Measurements from ENCODE around the gene RHBDL1. TPM values are rescaled to one million over a fixed set of nuclear protein-coding genes. Genes with fewer than 3 reads are reported as not detected.

RHBDL1 gene
- total RNA-seq, 1 experiment from 2014 or later = 1.7 TPM

- Histone ChIP-seq H3K9me3 (ENCODE audit: low read length) (no peaks in the 10 kb centered on the region), H2AFZ (ENCODE audit: low read length) (peak within 1 kb of the TSS; percentile 74), H3K79me2 (ENCODE audit: low read length) (peaks cover 40% of the 10 kb centered on the region), H3K9me2 (replicated peaks; ENCODE audit: low read length) (no peaks in the 10 kb centered on the region), H3K9ac (ENCODE audit: low read length) (peak within 1 kb of the TSS; percentile 67), H3K4me3 (ENCODE audit: low read length) (peak within 1 kb of the TSS; percentile 81), H3F3A (ENCODE audit: low read length, unreplicated experiment) (no peaks in the 10 kb centered on the region), H3K27ac (ENCODE audit: low read length) (peak within 1 kb of the TSS; percentile 29), H3K4me2 (ENCODE audit: low read length) (peak within 1 kb of the TSS; percentile 93), H3K4me1 (ENCODE audit: insufficient read depth, low read length) (peaks cover 34% of the 10 kb centered on the region), H3K27me3 (ENCODE audit: low read length) (no peaks in the 10 kb centered on the region), H4K20me1 (ENCODE audit: low read length) (no peaks in the 10 kb centered on the region), H3K36me3 (ENCODE audit: low read depth, low read length) (no peaks in the 10 kb centered on the region)
- peak; percentile 58 for ATAC-seq
- CTCF ChIA-PET = no interaction called here
- no TSS peak for BruUV-seq (replicated peaks)
- no peak for TF ChIP-seq EZH2phosphoT487 (IDR thresholded peaks at IDR 0.05; ENCODE audit: borderline replicate concordance, low read length)
- TF ChIP-seq, protein P1, sequence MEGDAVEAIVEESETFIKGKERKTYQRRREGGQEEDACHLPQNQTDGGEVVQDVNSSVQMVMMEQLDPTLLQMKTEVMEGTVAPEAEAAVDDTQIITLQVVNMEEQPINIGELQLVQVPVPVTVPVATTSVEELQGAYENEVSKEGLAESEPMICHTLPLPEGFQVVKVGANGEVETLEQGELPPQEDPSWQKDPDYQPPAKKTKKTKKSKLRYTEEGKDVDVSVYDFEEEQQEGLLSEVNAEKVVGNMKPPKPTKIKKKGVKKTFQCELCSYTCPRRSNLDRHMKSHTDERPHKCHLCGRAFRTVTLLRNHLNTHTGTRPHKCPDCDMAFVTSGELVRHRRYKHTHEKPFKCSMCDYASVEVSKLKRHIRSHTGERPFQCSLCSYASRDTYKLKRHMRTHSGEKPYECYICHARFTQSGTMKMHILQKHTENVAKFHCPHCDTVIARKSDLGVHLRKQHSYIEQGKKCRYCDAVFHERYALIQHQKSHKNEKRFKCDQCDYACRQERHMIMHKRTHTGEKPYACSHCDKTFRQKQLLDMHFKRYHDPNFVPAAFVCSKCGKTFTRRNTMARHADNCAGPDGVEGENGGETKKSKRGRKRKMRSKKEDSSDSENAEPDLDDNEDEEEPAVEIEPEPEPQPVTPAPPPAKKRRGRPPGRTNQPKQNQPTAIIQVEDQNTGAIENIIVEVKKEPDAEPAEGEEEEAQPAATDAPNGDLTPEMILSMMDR (conservative IDR thresholded peaks at IDR 0.05; ENCODE audit: low read depth, low read length) = no peak
- intact Hi-C loops (cut with micrococcal nuclease) = no loop called here
- POLR2A ChIA-PET (ENCODE audit: unreplicated experiment) = no interaction called here
- peak; percentile 80 for DNase-seq
Measured at GRCh38 chr16:641326-642188, 33.9 kb upstream of the RHBDL1 start, which contains the start of gene MCRIP2. Gene MCRIP2 (plus strand): TSS chr16:641828. CDS start chr16:641992, 164 bp downstream.

DNA sequence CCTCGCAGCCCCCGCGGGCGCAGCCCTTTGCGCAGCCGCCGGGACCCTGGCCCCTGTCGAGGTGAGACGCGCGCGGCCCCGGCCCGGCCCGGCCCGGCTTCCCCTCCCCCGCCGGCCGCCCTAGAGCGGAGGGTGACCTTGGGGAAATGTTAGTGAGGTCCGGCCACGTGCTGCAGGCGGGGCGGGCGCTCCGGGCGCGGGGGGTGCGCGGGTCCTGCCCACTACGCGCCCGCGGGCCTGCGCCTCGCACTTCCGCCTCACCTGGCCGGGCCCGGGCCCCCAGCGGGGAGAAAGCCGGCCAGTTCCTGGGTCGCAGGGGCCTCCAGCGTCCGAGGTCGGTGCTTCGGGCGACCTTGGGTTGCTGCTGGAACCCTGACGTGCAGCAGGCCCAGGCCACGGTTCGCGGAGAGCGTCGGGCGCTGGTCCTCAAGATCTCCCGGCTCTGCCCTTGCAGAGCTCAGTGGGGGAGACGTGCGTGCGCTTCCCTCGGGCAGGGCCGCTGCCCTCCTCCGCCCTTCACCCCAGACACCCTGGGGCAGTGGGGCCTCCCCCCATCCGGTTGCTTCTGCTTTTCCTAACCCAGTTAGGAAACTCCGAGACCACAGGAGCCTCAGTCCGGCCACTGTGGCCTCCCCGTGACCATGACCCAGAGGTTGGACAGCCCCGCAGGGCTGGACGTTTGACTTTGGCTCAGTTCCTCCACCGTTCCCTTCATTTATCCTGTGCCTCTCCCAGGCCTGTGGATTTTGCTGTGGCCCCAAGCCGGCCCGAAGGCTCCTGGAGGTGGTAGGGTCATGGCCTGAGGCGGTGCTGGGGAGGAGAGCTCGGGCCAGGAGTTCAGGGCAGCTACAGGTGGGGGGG is 33.1 kb upstream of the RHBDL1 start:
- peaks cover 32% of the 10 kb centered on the region for H3K4me1 ChIP-seq (ENCODE audit: insufficient read depth, low read length)
- H4K20me1 ChIP-seq (ENCODE audit: low read length) = no peaks in the 10 kb centered on the region
- H3K4me3 ChIP-seq (ENCODE audit: low read length) = peak overlapping the region; percentile 81
- H2AFZ ChIP-seq (ENCODE audit: low read length) = peak overlapping the region; percentile 74; the same call in 1 of the 2 replicates
- ATAC-seq (peak; percentile 30), DNase-seq (peak; percentile 26)
- no peaks in the 10 kb centered on the region for H3F3A ChIP-seq (ENCODE audit: low read length, unreplicated experiment)
- no TSS peak for BruUV-seq (replicated peaks)
- H3K79me2 ChIP-seq (ENCODE audit: low read length) = peaks cover 42% of the 10 kb centered on the region
- no peaks in the 10 kb centered on the region for H3K36me3 ChIP-seq (ENCODE audit: low read depth, low read length)
- no peaks in the 10 kb centered on the region for H3K27me3 ChIP-seq (ENCODE audit: low read length)
- peak overlapping the region; percentile 29 for H3K27ac ChIP-seq (ENCODE audit: low read length)
- TF ChIP-seq, protein P1 (conservative IDR thresholded peaks at IDR 0.05; ENCODE audit: low read depth, low read length) = no peak
- peak overlapping the region; percentile 93 for H3K4me2 ChIP-seq (ENCODE audit: low read length)
- no peaks in the 10 kb centered on the region for H3K9me3 ChIP-seq (ENCODE audit: low read length)
- ChIA-PET CTCF (interaction anchor here (0.6 kb wide), 1 partner anchor 8 kb away, joined by 3 read pairs; no protein-coding TSS in a partner anchor), POLR2A (ENCODE audit: unreplicated experiment) (no interaction called here)
- peak overlapping the region; percentile 67 for H3K9ac ChIP-seq (ENCODE audit: low read length)
- no peaks in the 10 kb centered on the region for H3K9me2 ChIP-seq (replicated peaks; ENCODE audit: low read length)
- intact Hi-C loops (cut with micrococcal nuclease) = no loop called here

- intact Hi-C loops (cut with micrococcal nuclease) = no loop called here
- H3K9me3 ChIP-seq (ENCODE audit: low read length) = no peaks in the 10 kb centered on the region
- no peaks in the 10 kb centered on the region for H3K27me3 ChIP-seq (ENCODE audit: low read length)
- TF ChIP-seq, protein P1 (conservative IDR thresholded peaks at IDR 0.05; ENCODE audit: low read depth, low read length) = no peak
- TF ChIP-seq EZH2phosphoT487 (IDR thresholded peaks at IDR 0.05; ENCODE audit: borderline replicate concordance, low read length) = no peak
- TF ChIP-seq EZH2 (IDR thresholded peaks at IDR 0.05; ENCODE audit: low read length, unreplicated experiment) = no peak
- peak overlapping the region; percentile 81 for H3K4me3 ChIP-seq (ENCODE audit: low read length)
- no peaks in the 10 kb centered on the region for H3K9me2 ChIP-seq (replicated peaks; ENCODE audit: low read length)
- peaks cover 42% of the 10 kb centered on the region for H3K79me2 ChIP-seq (ENCODE audit: low read length)
- BruUV-seq (replicated peaks) = TSS peak; percentile 33
- peak overlapping the region; percentile 67 for H3K9ac ChIP-seq (ENCODE audit: low read length)
- no peaks in the 10 kb centered on the region for H4K20me1 ChIP-seq (ENCODE audit: low read length)
- ATAC-seq (no peak), DNase-seq (no peak)
- H3K4me1 ChIP-seq (ENCODE audit: insufficient read depth, low read length) = peaks cover 31% of the 10 kb centered on the region
- no peak overlapping the region for H3K27ac ChIP-seq (ENCODE audit: low read length)
- ChIA-PET CTCF (interaction anchor here (0.6 kb wide), 1 partner anchor 8 kb away, joined by 3 read pairs; no protein-coding TSS in a partner anchor), POLR2A (ENCODE audit: unreplicated experiment) (no interaction called here)
- H2AFZ ChIP-seq (ENCODE audit: low read length) = no peak overlapping the region
- H3K36me3 ChIP-seq (ENCODE audit: low read depth, low read length) = no peaks in the 10 kb centered on the region
- H3K4me2 ChIP-seq (ENCODE audit: low read length) = peak overlapping the region; percentile 93
- H3F3A ChIP-seq (ENCODE audit: low read length, unreplicated experiment) = no peaks in the 10 kb centered on the region
Measured at GRCh38 chr16:643050-643368, 32.5 kb upstream of the RHBDL1 start.

All from PC-3 (cell line).